EL (cell line): Measurements from ENCODE around the gene ZFP3.
A peak's percentile ranks its signal among the peaks of the same experiment; 100 is the strongest.
"Not testable (repeated sequence)": the region's sequence is repeated elsewhere in the genome, so short reads cannot be mapped to it uniquely, and the experiment has no call there.

ENCODE experiments used
- DNase-seq: peaks from one replicate; pipeline ENCODE4 v3.0.0-alpha.2; 2016

Gene ZFP3

DNA sequence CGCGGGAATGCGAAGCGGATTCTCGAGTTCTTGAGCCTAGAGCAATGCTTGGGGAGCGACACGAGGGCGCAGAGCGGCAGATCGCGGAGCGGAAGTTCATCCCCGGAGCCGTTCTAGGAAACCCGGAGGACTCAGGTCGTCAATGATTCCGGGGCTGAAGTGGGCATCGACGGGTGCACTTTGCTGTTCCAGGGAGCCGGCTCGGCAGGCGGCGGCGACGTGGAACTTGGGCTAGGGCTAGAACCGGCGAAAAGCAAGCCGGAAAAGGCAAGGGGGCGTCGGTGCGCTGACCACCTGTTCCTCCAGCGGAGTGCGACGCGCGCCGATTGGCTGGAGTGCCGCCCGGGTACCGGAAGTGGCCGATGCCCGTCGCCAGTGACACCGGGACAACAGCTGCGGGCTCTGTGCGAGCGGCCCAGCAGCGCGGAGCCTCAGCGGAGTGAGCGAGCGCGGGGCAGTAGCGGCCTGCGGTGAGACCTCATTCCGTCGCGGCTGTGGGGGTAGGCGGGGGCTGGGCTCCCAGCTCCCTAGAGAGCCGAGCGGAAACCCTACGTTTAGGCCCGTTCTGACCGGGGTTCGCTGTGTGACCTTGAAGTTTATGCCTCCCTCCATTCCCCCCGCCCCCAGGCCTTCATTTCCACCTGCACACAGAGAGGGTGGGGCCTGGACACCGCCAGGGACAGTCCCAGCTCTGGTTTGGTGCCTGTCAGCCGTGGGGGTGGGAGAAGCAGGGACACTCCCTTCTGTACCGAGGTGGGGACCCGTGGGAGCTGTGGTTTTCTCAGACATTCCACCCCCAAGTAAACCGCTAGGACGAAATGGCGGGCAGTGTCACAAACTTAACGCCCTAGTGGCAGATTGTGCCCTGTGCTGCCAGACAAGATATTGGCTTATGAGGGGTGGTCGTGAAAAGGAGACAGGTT, at the start of gene ZFP3:
ZFP3 (plus strand) TSS at position 362 of the 923 bp plus-strand sequence. CDS start 13,038 bp downstream, outside the sequence.
- DNase-seq = peak; percentile 71

DNA sequence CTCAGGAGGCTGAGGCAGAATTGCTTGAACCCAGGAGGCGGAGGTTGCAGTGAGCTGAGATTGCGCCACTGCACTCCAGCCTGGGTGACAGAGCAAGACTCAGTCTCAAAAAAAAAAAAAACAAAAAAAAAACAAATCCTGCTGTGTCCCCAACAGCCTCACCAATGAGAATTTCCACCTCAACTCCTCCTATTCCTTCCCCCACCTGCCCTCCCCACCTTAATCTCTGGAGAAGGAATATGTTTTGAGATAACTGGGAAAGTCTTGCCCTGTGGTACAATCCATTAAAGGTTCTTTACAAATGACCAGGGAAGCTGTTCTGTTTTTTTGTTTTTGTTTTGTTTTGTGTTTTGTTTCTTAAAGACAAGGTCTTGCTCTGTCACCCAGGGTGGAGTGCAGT, 48.1 kb upstream of the ZFP3 start:
- not testable (repeated sequence) for DNase-seq

DNA sequence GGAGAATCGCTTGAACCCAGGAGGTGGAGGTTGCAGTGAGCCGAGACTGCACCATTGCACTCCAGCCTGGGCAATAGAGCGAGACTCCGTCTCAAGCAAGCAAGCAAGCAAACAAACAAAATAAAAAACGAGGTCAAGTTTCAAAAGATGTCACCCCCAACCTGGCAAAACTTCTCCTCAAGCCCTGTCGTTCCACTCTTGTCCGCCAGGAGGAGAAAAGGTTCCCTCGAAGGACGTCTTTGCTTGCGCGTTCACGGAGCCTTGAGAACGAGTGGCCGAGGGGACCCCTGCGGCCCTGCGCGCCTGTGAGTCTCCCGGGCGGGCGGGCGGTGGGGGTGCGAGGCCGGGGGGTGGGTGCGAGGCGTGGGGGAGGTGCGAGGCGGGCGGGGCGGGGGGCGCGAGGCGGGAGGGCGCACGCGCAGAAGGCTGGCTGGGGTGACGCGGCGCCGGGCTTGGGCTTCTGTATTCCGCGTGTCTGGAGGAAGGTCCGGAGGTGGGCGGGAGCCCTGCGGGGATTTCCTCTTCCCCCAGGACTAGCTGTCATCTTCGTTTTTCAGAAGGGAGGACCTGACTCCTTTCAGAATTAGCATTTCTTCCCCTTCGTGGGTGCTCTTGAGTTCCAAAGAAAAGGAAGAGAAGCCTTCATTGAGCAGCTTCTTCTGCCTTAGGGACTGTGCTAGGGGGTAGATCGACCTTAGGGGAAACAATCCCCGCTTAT, 46.7 kb upstream of the ZFP3 start:
- DNase-seq = peak; percentile 80

DNA sequence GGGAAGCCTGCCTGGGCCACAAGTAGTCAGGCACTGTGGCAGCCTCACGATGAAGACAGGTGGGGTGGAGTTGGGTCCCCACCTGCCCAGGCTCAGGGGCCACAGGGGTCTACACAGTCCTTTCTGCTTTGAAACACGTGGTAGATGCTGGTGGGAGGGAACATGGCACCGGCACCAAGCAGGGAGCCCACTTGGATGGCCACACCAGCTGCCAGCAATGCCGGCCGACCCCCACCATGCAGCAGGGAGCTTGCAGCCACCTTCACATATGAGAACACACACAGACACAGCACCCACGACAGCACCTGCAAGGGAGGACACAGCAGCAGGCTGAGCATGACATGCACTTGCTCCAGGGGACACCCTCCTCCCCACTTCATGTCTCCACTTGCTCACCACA, 45.4 kb upstream of the ZFP3 start:
- no peak for DNase-seq

DNA sequence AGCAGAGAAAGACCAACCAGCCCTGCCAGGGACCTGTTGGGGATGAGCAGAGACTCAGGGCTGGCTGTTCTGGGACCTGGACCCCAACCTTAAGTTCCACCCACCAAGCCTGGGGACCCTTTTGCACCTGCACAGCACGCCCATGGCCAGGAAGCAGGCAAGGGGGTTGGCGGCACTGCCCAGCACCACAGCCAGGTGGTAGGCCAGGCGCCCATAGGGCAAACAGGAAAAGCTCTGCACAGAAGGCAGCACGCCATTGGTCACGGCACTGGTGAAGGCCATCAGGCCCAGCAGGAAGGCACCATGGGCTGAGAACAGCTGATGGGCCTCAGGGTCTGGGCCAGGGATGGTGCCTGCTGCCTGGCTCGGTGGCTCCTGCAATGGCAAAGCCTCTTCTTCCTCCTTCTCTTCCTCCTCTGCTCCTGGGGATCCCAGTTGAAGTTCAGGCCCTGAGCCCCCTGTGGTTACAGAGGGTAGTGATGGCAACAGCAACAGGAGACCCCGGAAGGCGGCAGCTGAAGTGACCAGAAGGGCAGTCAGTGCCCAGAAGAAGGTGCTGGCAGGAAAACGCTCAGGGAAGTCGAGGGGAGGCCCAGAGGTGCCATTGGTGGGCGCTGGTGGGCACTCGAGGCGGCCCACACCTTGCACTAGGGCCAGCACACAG, 44.8 kb upstream of the ZFP3 start:
- no peak for DNase-seq

DNA sequence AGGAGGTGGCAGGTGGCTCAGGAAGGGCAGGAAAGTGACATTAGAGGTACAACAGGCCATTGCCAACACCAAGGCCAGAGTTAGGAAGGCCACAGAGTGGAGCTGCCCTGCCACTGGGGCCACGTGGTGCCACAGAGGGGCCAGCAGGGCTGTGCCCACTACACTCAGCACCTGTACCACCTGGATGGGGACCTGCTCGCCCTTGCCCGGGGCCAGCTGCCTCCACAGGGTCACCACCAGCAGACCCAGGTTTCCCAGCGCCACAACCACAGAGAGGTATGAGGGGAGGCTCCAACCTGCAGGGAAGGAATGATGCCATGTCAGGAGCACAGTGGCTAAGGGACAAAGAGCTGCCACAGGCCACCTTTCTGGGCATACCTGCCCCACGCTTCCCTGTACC, 44.2 kb upstream of the ZFP3 start:
- DNase-seq = no peak

DNA sequence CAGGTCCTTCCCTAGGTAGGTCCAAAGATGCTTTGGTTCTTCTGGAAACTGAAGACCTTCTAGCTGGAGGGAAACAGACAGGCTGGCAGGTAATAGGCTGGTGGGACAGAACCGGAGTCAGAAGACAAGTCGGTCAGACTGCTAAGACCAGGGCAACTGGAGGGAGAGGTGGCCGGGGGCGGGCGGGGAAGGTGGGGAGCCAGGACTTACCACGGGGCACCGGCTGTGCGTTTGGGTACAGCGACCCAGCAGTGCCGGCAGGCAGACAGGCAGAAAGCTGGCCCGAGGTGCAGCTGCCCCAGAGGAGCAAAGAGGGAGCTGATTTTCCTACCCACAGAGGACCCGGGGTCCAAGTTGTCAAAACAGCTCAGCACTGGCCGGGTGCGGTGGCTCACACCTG, 43.6 kb upstream of the ZFP3 start:
- DNase-seq = no peak

DNA sequence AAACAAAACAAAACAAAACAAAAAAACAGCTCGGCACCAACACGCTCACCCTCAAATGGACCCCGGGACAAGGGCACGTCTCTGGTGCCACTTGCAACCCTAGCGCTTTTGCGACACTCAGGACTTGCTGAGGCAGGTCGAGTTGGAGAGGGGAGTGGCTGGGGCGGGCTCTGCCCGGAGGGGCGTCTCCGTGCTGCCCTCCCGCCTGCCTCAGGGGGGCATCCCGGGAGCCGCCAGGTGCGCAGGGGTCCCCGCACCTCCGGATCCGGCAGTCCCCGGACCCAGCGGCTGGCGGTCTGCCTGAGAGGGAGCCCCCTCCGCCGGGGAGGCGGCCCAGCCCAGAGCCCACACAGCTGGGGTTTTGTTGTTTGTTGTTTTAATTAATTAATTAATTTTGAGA, 43.0 kb upstream of the ZFP3 start, which contains the start of gene SLC52A1:
SLC52A1 (minus strand) TSS at position 112 of the 400 bp plus-strand sequence. CDS start 820 bp downstream, outside the sequence.
- no peak for DNase-seq

DNA sequence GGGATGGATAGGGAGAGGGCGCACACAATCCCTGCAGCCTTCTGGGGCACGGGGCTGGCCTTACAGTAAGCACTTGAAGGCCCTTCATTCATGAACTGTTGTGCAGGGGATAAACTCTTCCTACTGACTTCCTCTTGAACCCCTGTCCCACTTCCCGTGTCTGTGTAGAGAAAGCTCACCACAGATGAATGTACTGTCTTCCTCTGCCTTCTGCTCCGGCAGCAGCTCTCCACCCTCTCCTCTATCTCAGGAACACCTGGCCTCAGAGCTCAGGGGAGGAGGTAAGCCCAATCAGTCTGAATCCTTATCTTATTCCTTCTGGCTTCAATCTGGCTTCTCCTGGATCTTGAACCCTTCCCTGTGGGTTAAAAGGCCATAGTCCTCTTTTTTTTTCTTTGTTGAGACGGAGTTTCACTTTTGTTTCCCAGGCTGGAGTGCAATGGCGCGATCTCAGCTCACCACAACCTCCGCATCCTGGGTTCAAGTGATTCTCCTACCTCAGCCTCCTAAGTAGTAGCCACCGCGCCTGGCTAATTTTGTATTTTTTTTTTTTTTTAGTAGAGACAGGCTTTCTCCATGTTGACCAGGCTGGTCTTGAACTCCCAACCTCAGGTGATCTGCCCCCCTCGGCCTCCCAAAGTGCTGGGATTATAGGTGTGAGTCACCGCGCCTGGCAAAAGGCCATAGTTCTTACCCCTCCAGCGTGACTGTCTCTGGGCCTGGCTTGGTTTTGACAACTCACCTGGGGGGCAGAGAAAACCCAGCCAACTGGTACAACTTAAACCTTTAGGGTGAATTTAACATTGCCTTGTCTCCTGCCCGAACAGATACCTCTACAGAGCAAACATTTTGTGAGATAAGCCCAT, 35.9 kb upstream of the ZFP3 start:
- DNase-seq = no peak

DNA sequence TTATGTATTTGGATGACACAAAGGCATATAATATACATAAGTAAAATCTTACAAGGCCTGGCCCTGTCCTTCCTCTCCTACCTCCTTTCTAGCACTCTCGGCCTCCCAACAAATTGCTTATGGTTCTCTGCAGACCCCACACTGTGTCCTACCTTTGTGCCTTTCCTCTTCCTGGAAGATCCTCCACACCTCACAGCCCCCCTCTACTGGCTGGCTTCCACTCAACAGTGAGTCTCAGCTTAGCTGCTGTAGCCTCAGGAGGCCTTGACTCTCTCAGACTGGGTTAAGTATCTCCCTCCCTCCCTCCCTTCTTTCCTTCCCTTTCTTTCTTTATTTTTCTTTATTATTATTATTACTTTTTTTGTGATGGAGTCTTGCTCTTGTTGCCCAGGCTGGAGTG, 34.7 kb upstream of the ZFP3 start:
- no peak for DNase-seq

DNA sequence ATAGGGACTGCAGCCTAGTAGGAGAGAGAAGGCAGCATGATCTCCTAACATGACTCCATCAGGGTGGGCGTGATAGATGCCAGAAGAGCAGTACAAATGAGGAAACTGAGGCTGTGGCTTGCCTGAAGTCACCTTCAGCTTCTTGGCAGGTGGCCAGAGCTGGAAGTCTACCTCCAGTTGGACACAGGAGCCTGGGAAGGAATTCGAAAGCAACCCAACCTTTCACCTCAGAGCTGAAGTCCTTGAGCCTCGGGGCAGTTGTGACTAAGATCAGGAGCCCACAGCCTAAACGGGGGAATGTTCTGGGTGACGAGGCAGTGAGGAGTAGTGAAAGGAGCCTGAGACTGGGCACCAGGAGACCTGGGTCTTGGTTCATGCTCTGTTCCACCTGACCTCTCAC, 33.6 kb upstream of the ZFP3 start:
- no peak for DNase-seq

DNA sequence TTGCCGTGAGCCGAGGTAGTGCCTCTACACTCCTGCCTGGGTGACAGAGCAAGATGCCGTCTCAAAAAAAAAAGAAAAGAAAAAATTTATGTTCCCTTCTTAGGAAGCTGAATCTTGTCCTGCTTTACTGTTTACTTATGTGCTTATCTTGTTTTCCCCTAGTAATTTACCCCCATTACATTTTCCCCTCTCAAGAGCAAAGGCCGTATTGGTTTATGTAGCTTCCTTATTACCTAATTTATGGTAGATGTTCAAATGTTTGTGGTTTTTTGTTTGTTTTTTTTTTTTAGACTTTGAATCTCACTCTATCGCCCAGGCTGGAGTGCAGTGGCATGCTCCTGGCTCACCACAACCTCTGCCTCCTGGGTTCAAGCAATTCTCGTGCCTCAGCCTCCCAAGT, 32.8 kb upstream of the ZFP3 start:
- no peak for DNase-seq

DNA sequence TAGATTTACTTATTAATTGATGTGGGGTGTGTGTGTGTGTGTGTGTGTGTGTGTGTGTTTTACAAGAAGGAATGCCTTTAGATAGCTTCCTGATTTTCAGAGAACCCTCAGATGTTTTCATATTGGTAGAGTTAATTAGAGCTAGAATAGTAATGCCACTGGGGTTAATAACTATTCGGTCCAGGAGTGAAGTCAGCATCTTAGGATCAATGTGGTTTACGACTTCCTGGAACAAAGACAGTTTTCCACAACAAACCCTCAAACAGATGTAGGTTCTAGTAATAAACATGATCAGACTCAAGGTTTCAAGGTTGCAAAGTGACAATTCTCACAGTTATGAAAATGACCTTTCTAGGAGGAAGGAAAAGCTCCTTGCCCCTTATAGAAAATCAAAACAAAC, 30.8 kb upstream of the ZFP3 start:
- no peak for DNase-seq

DNA sequence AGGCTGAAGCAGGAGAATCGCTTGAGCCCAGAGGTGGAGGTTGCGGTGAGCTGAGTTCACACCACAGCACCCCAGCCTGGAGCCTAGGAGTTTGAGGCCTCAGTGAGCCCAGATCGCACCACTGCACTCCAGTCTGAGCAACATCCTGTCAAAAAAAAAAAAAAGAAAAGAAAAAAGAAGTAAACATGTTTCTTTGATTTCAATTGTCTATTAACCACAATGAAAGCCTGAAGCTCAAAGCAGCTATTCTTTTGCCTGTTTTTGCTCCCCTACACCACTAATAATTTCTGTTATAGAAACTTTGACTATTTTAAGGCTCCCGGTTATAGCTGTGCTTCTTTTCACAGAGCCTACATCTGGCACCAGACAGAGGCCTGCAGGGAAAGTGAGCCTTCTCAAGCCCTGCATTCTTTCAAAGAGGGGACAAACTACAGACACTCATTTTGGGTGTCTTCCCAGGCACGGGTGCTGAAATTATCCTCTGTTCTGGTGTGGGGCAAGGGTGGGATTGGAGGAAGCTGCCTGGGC, 28.9 kb upstream of the ZFP3 start:
- no peak for DNase-seq

DNA sequence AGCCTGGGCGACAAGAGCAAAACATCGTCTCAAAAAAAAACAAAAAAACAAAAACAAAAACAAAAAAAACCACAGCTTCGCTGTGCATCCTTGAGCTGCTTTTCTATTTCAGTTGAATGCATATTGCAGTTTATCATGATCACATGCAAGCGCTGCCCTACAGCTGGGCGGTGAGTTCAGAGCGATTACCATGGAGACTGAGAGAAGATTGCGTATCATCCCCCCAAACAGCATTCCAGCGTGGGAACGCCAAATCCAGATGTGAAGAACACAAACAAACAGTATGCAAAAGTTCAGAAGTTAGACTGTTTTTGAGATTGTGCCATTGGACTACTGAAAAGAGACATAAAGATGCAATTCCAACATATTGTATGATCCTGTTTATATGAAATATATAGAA, 28.0 kb upstream of the ZFP3 start:
- DNase-seq = no peak

DNA sequence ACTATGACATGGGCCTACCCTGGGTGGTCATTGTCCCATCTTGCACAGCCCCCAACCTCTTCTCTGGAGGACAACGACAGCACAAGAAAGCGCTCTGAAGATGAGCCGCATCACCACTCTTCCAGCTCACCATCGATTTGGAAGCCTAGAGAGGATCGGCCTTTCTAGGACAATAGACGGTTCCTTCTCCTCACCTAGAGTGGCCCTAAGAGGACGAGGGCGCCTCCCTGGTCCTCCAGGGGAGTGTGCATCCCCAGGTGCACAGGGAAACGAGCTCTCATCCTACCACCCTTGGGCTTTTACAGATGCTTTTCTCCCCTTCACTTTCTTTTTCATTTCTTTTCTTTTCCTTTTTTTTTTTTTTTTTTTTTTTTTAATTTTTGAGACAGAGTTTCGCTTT, 22.7 kb upstream of the ZFP3 start:
- no peak for DNase-seq

DNA sequence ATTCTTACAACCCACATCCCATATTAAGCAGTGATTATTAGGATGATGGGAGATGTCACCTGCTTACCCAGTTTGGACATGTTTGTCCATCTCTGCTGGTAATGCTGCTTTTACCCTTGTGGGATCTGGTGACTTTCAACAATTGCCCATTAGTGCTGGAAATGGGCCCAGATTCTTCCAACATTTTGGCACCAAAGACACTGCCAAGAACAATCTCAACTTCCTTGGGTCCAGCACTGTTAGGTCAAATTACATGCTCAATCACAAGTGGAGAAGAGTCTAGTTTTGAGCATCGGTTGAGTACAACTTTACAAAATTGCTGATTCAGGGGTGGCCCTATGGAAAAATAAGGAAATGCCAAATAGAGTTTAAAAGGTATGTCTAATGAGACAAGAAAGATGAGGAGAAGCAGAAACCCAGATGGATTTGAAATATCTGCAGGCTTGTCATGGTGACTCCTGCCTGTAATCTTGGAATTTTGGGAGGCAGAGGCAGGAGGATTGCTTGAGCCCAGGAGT, 13.0 kb upstream of the ZFP3 start:
- DNase-seq = no peak

DNA sequence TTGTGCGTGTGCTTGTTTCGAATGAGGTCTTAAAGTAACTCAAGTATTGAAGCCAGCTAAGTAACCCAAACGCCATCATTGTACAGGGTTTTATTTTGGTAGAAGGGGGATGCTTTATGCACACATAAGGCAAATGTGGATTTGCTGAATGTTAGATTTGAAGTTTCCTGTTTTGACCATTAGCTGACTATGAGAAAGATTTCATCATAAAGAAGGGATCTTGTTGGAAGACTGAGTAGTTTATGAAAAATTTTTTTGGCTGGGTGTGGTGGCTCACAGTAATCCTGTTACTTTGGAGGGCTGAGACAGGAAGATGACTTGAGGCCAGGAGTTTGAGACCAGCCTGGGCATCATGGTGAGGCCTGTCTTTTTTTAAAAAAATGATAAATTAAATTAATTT, 10.0 kb upstream of the ZFP3 start:
- no peak for DNase-seq

DNA sequence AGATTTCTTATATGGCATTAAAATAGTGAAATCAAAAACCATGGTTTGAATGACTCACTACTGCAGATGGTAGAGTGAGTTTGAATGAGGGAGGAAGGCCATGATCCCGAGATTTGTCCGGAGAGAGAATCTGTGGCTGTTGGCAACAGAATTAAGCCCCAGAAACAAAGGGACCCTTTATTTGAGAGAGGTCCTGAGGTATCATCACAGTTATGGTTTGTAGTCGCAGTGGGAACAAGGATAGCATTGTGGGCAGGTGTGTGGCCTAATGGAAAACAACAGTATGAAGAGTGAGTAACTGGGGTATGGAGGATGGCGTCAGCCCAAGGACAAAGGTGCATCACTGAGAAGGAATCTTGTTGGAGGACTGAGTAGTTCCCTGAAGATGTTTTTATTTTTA, 8.5 kb upstream of the ZFP3 start:
- DNase-seq = no peak

DNA sequence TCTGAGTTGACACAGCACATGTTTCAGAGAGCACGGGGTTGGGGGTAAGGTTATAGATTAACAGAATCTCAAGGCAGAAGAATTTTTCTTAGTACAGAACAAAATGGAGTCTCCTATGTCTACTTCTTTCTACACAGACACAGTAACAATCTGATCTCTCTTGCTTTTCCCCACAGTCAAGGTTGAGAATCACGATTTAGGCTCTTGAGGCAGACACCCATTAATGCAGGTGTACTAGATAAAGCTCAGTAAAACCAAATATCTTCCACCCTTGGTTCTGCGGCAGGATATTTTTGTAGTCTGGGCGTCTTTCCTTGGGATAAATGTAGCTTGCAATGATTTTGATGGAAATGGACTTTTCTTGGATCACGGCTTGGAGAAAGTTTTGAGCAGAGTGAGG, 2.8 kb upstream of the ZFP3 start:
- DNase-seq = not testable (repeated sequence)

DNA sequence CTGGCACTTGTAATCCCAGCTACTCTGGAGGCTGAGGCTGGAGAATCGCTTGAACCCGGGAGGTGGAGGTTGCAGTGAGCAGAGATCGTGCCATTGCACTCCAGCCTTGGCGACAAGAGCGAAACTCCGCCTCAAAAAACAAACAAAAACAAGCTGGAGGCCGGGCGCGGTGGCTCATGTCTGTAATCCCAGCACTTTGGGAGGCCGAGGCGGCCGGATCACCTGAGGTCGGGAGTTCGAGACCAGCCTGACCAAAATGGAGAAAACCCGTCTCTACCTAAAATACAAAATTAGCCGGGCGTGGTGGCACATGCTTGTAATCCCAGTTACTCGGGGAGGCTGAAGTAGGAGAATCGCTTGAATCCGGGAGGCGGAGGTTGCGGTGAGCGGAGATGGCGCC, 992 bp upstream of the ZFP3 start:
- DNase-seq = not testable (repeated sequence)

DNA sequence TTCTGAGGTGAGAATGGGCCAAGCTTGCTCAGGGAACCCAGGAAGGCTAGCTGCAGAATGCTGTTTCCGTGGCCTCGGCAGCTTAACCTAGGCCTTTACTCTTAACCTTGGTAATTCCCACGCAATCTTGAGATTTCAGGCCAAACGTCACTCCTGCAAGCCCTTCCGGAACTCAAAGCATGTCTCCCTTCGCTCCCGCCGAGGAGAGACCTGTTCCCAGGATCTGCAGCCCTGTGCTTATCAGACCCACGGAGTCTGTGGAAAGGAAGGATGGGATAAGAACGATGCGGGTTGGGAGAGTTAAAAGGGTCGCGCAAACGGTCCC, 524 bp upstream of the ZFP3 start:
- DNase-seq = no peak
